Activated T-cell treated with anti-CD3 and anti-CD28 coated beads for 48 hours (primary cell): Measurements from ENCODE around the gene TMEM59.
"Not testable (repeated sequence)": the region's sequence is repeated elsewhere in the genome, so short reads cannot be mapped to it uniquely, and the experiment has no call there.

Experiments
- DNase-seq: peaks from one replicate; pipeline ENCODE4 v3.0.0-alpha.2; 2020; ENCODE audit warnings: low read depth

The TMEM59 gene

GRCh38 chr1:54012863-54013262, 40.1 kb downstream of the TMEM59 start:
- DNase-seq, result no peak

GRCh38 chr1:54012008-54012325, 41.0 kb downstream of the TMEM59 start:
- DNase-seq, result no peak

- DNase-seq, result no peak
These were observed 41.5 kb downstream of the TMEM59 start for GRCh38 chr1:54011316-54012007.

- DNase-seq, result no peak
These were observed 42.4 kb downstream of the TMEM59 start for GRCh38 chr1:54010415-54011117.

- DNase-seq, result no peak
These were observed 43.6 kb downstream of the TMEM59 start for GRCh38 chr1:54009406-54009805.

- no peak for DNase-seq
These were observed 44.1 kb downstream of the TMEM59 start for GRCh38 chr1:54008876-54009275.

GRCh38 chr1:54007613-54008012, 45.4 kb downstream of the TMEM59 start:
- DNase-seq, result no peak

- DNase-seq, result no peak
These were observed 46.5 kb downstream of the TMEM59 start for GRCh38 chr1:54006508-54006907.

- no peak for DNase-seq
These were observed 48.4 kb downstream of the TMEM59 start for GRCh38 chr1:54004481-54005049.

GRCh38 chr1:54003750-54004480, 49.1 kb downstream of the TMEM59 start:
- not testable (repeated sequence) for DNase-seq

- no peak for DNase-seq
These were observed 49.8 kb downstream of the TMEM59 start for GRCh38 chr1:54003249-54003646.

GRCh38 chr1:54002544-54003248, 50.3 kb downstream of the TMEM59 start:
- no peak for DNase-seq

GRCh38 chr1:54001591-54001990, 51.4 kb downstream of the TMEM59 start:
- DNase-seq, result no peak

GRCh38 chr1:53999920-54000319, 53.1 kb downstream of the TMEM59 start:
- DNase-seq, result no peak

GRCh38 chr1:53998223-53998622, 54.8 kb downstream of the TMEM59 start:
- no peak for DNase-seq

- DNase-seq, result no peak
These were observed 57.3 kb downstream of the TMEM59 start for GRCh38 chr1:53995683-53996082.

- not testable (repeated sequence) for DNase-seq
These were observed 58.5 kb downstream of the TMEM59 start for GRCh38 chr1:53994516-53994915.

GRCh38 chr1:53992085-53992874, 60.7 kb downstream of the TMEM59 start:
- no peak for DNase-seq

GRCh38 chr1:53987880-53988279, 65.1 kb downstream of the TMEM59 start:
- no peak for DNase-seq

GRCh38 chr1:53986458-53986857, 66.5 kb downstream of the TMEM59 start:
- DNase-seq, result no peak

GRCh38 chr1:53984726-53985125, 68.3 kb downstream of the TMEM59 start:
- no peak for DNase-seq

- no peak for DNase-seq
These were observed 70.3 kb downstream of the TMEM59 start for GRCh38 chr1:53982763-53983104.
